GM23338 (cell line): ENCODE data around the gene AGAP1. TPM values are rescaled to one million over a fixed set of nuclear protein-coding genes. Genes with fewer than 3 reads are reported as not detected.

Experiments
- ATAC-seq: fragments of 200-7000 bp; cut with Tn5 transposase; 3 replicates; pipeline ENCODE4 v1.9.1; 2020
- DNase-seq: peaks from one replicate; pipeline ENCODE4 v3.0.0-alpha.2; 2015; ENCODE audit warnings: low spot score
- H2AFZ ChIP-seq: fragments of 200-600 bp; sonication (generic); 2 replicates; pipeline ENCODE4 v1.8.0; 2016; ENCODE audit warnings: antibody characterized with exemption, mild to moderate bottlenecking, moderate library complexity
- H3F3A ChIP-seq: fragments of 200-600 bp; sonication (generic); replicated peaks from 2 replicates; pipeline ENCODE4 v1.8.0; 2017; ENCODE audit warnings: antibody characterized with exemption, mixed run types, low read depth
- H3K27ac ChIP-seq: fragments of 200-600 bp; sonication (generic); 2 replicates; pipeline ENCODE4 v1.6.1; 2016; ENCODE audit warnings: low read depth
- H3K27me3 ChIP-seq: fragments of 200-600 bp; sonication (generic); 2 replicates; pipeline ENCODE4 v1.8.0; 2016; ENCODE audit warnings: mild to moderate bottlenecking, mixed run types, moderate library complexity; ENCODE audit not compliant: insufficient read depth
- H3K36me3 ChIP-seq: fragments of 200-600 bp; sonication (generic); 2 replicates; pipeline ENCODE4 v1.8.0; 2016; ENCODE audit warnings: mild to moderate bottlenecking; ENCODE audit not compliant: insufficient read depth
- H3K4me1 ChIP-seq: fragments of 200-600 bp; sonication (generic); 2 replicates; pipeline ENCODE4 v1.8.0; 2016; ENCODE audit warnings: mild to moderate bottlenecking, moderate library complexity; ENCODE audit not compliant: insufficient read depth
- H3K4me2 ChIP-seq: fragments of 200-600 bp; sonication (generic); 2 replicates; pipeline ENCODE4 v1.7.1; 2017; ENCODE audit warnings: mixed run types
- H3K4me3 ChIP-seq: fragments of 200-600 bp; sonication (generic); 2 replicates; pipeline ENCODE4 v1.6.1; 2016; ENCODE audit warnings: mixed run types
- H3K79me2 ChIP-seq: fragments of 200-600 bp; sonication (generic); replicated peaks from 2 replicates; pipeline ENCODE4 v1.8.0; 2017; ENCODE audit warnings: mild to moderate bottlenecking; ENCODE audit not compliant: insufficient read depth
- H3K9me2 ChIP-seq: fragments of 200-600 bp; sonication (generic); 2 replicates; pipeline ENCODE4 v1.8.0; 2017; ENCODE audit not compliant: insufficient read depth
- H4K20me1 ChIP-seq: fragments of 200-600 bp; sonication (generic); replicated peaks from 2 replicates; pipeline ENCODE4 v1.8.0; 2017; ENCODE audit warnings: mild to moderate bottlenecking; ENCODE audit not compliant: insufficient read depth
- H3K27ac Mint-ChIP-seq: 2 replicates; pipeline ENCODE4 v1.8.0; 2020; ENCODE audit warnings: inconsistent platforms, mild to moderate bottlenecking, moderate library complexity, mixed read lengths
- H3K27me3 Mint-ChIP-seq: 3 replicates; pipeline ENCODE4 v1.8.0; 2022; ENCODE audit warnings: low read depth, mild to moderate bottlenecking, moderate library complexity, mixed read lengths, inconsistent platforms; ENCODE audit not compliant: insufficient read depth, poor library complexity
- H3K36me3 Mint-ChIP-seq: 3 replicates; pipeline ENCODE4 v1.8.0; 2021; ENCODE audit warnings: low read depth, mild to moderate bottlenecking, inconsistent platforms, moderate library complexity, mixed read lengths
- H3K4me1 Mint-ChIP-seq: 3 replicates; pipeline ENCODE4 v1.8.0; 2020; ENCODE audit warnings: mild to moderate bottlenecking, inconsistent platforms, mixed read lengths
- H3K4me3 Mint-ChIP-seq: 3 replicates; pipeline ENCODE4 v1.8.0; 2021; ENCODE audit warnings: moderate library complexity, mild to moderate bottlenecking, inconsistent platforms, mixed read lengths
- H3K9me3 Mint-ChIP-seq: 3 replicates; pipeline ENCODE4 v1.8.0; 2020; ENCODE audit warnings: moderate library complexity, mild to moderate bottlenecking, inconsistent platforms, mixed read lengths
- EZH2 ChIP-seq: fragments of 200-600 bp; sonication (generic); IDR thresholded peaks from one replicate; pipeline ENCODE4 v1.8.0; 2017; ENCODE audit warnings: antibody characterized with exemption, mild to moderate bottlenecking, low read depth; ENCODE audit not compliant: unreplicated experiment
- EZH2phosphoT487 ChIP-seq: fragments of 200-600 bp; sonication (generic); IDR thresholded peaks from one replicate; pipeline ENCODE4 v1.8.1; 2018; ENCODE audit warnings: antibody characterized with exemption; ENCODE audit not compliant: unreplicated experiment
- JUNB ChIP-seq: IDR thresholded peaks from one replicate; pipeline ENCODE4 v1.6.1; 2016; ENCODE audit warnings: antibody characterized with exemption; ENCODE audit not compliant: unreplicated experiment
- NANOG ChIP-seq: IDR thresholded peaks from 2 replicates; pipeline ENCODE4 v1.6.1; 2016; ENCODE audit warnings: antibody characterized with exemption, borderline replicate concordance
- REST ChIP-seq: IDR thresholded peaks from one replicate; pipeline ENCODE4 v1.6.1; 2018; ENCODE audit warnings: antibody characterized with exemption; ENCODE audit not compliant: unreplicated experiment
- STAT1 ChIP-seq: IDR thresholded peaks from one replicate; pipeline ENCODE4 v1.6.1; 2016; ENCODE audit warnings: antibody characterized with exemption; ENCODE audit not compliant: unreplicated experiment
- ZNF114 ChIP-seq: fragments of 250-450 bp; sonication (Bioruptor Pico); IDR thresholded peaks from 2 replicates; pipeline ENCODE4 v1.5.0; 2020; ENCODE audit warnings: mild to moderate bottlenecking, moderate library complexity
- ZNF331 ChIP-seq: fragments of 250-450 bp; sonication (Bioruptor Pico); IDR thresholded peaks from 2 replicates; pipeline ENCODE4 v1.5.0; 2020; ENCODE audit warnings: low read depth, mild to moderate bottlenecking, moderate library complexity
- ZNF462 ChIP-seq: fragments of 250-450 bp; sonication (Bioruptor Pico); IDR thresholded peaks from 2 replicates; pipeline ENCODE4 v1.5.0; 2020; ENCODE audit warnings: mild to moderate bottlenecking, moderate library complexity
- polyA plus RNA-seq: library from polyadenylated mRNA; unstranded; fragments of >200 nt; fragmentation: Nextera tagmentation; extraction: Ambion mirVana; gene quantifications from 2 replicates; pipeline ENCODE4 v1.2.1, GENCODE V29; 2016
- total RNA-seq: library from RNA; depleted of rRNA; stranded (reverse); fragments of >200 nt; shearing (Covaris generic); gene quantifications from 2 replicates; pipeline ENCODE4 v1.2.3, GENCODE V29; 2014

AGAP1 gene
- total and polyA plus RNA-seq, 2 experiments from 2014 or later, result 13.3 to 27.9 TPM

DNA sequence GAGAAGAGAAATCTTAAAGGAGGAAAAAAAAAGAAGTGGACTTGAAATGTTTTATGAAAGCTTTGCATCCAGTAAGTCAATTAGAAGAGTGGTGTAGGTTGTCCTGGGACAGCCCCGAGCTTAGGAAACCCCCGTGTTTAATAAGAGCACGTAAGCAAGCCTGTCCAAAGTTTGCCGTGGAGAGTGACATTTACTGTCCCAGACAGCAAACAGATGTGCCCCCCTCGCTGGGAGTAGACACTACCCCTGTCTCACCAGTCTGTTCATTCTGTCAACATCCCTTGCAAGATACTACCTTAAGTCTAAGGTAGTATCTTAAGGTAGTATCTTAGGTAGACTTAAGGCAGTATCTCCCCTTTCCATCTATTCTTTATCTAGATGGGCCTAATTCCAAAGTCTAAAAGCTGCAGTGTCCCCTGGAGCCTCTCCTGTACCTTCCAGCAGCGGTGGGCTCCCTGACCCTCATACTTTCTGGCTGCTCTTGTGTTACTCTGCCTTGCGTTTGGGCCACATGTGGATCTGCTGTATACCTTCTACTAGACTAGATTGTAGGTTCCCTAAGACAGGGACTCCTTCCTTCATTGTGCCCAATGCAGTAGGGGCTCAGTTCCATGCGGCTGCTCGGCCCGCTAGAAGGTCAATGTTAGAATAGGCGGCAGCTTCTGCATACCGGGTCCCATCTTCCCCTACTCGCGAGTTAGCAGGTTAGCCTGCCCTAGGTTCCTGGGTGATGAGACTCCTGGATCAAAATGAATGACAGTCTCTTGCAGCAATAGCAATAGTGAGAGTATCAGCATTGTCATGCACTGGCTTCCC lies 430.2 kb downstream of the AGAP1 start:
- Histone ChIP-seq H3K27me3 (no peaks in the 10 kb centered on the region), H3K4me1 (peaks cover 3% of the 10 kb centered on the region; the same call in 1 of the 2 replicates), H3F3A (no peaks in the 10 kb centered on the region), H3K4me2 (no peak overlapping the region), H3K79me2 (no peaks in the 10 kb centered on the region), H3K36me3 (no peaks in the 10 kb centered on the region), H2AFZ (no peak overlapping the region), H3K27ac (no peak overlapping the region), H3K9me2 (no peaks in the 10 kb centered on the region), H3K4me3 (no peak overlapping the region), H4K20me1 (peaks cover 3% of the 10 kb centered on the region; the same call in 1 of the 2 replicates)
- Mint-ChIP-seq H3K27me3 (peaks cover 2% of the 10 kb centered on the region), H3K36me3 (peaks cover 3% of the 10 kb centered on the region; the same call in 1 of the 3 replicates), H3K4me3 (no peak overlapping the region), H3K27ac (no peak overlapping the region), H3K4me1 (peaks cover 15% of the 10 kb centered on the region), H3K9me3 (no peaks in the 10 kb centered on the region)
- TF ChIP-seq REST (no peak), EZH2phosphoT487 (no peak), NANOG (no peak), ZNF462 (CRISPR knock-in tag) (no peak), ZNF331 (no peak), ZNF114 (CRISPR knock-in tag) (no peak), STAT1 (no peak), EZH2 (no peak), JUNB (no peak)
- ATAC-seq, result no peak
- no peak for DNase-seq
